DOHH2 (cell line): ENCODE data around the gene GRIPAP1.

Experiments
- H3F3A ChIP-seq: fragments of 200-600 bp; sonication (generic), shearing (Covaris generic); 2 replicates; pipeline ENCODE4 v1.6.0; 2016; ENCODE audit warnings: antibody characterized with exemption, mild to moderate bottlenecking; ENCODE audit not compliant: control insufficient read depth, insufficient read depth
- H3K27ac ChIP-seq: fragments of 200-600 bp; sonication (generic); 2 replicates; pipeline ENCODE4 v1.5.1; 2014; ENCODE audit warnings: low read depth, mild to moderate bottlenecking, low read length, moderate library complexity
- H3K27me3 ChIP-seq: fragments of 200-600 bp; sonication (generic); 2 replicates; pipeline ENCODE4 v1.6.1; 2014; ENCODE audit warnings: mild to moderate bottlenecking, low read length, mixed read lengths; ENCODE audit not compliant: control insufficient read depth
- H3K36me3 ChIP-seq: fragments of 200-600 bp; sonication (generic); 2 replicates; pipeline ENCODE4 v1.6.1; 2014; ENCODE audit warnings: mild to moderate bottlenecking, low read length, moderate library complexity, mixed read lengths; ENCODE audit not compliant: control insufficient read depth
- H3K4me1 ChIP-seq: fragments of 200-600 bp; sonication (generic); 2 replicates; pipeline ENCODE4 v1.6.1; 2014; ENCODE audit warnings: mild to moderate bottlenecking, low read length, mixed read lengths; ENCODE audit not compliant: control insufficient read depth
- H3K4me2 ChIP-seq: fragments of 200-600 bp; sonication (generic); 2 replicates; pipeline ENCODE4 v1.6.0; 2014; ENCODE audit warnings: mild to moderate bottlenecking, low read length, moderate library complexity
- H3K4me3 ChIP-seq: fragments of 200-600 bp; sonication (generic); 2 replicates; pipeline ENCODE4 v1.5.1; 2014; ENCODE audit warnings: mild to moderate bottlenecking, low read length, mixed read lengths
- H3K79me2 ChIP-seq: fragments of 200-600 bp; sonication (generic); 2 replicates; pipeline ENCODE4 v1.6.1; 2014; ENCODE audit warnings: mild to moderate bottlenecking, low read length, mixed read lengths; ENCODE audit not compliant: control insufficient read depth
- H3K9me2 ChIP-seq: fragments of 200-600 bp; sonication (generic); replicated peaks from 2 replicates; pipeline ENCODE4 v1.6.1; 2014; ENCODE audit warnings: mild to moderate bottlenecking, low read length, mixed read lengths; ENCODE audit not compliant: control insufficient read depth
- H3K9me3 ChIP-seq: fragments of 200-600 bp; sonication (generic); 2 replicates; pipeline ENCODE4 v1.6.1; 2014; ENCODE audit warnings: antibody characterized with exemption, low read length, mixed read lengths; ENCODE audit not compliant: control insufficient read depth, insufficient read depth
- H4K20me1 ChIP-seq: fragments of 200-600 bp; sonication (generic); 2 replicates; pipeline ENCODE4 v1.6.0; 2014; ENCODE audit warnings: low read depth, mild to moderate bottlenecking, antibody characterized with exemption, low read length, moderate library complexity; ENCODE audit not compliant: control insufficient read depth, insufficient read depth
- CTCF ChIP-seq: fragments of 200-600 bp; sonication (generic); IDR thresholded peaks from one replicate; pipeline ENCODE4 v1.5.1; 2014; ENCODE audit warnings: antibody characterized with exemption, mild to moderate bottlenecking, low read depth, low read length; ENCODE audit not compliant: poor library complexity, severe bottlenecking
- EZH2phosphoT487 ChIP-seq: fragments of 200-600 bp; sonication (generic); IDR thresholded peaks from 2 replicates; pipeline ENCODE4 v1.6.1; 2017; ENCODE audit warnings: borderline replicate concordance, mild to moderate bottlenecking, antibody characterized with exemption, low read length, moderate library complexity, mixed read lengths

GRIPAP1 gene

DNA sequence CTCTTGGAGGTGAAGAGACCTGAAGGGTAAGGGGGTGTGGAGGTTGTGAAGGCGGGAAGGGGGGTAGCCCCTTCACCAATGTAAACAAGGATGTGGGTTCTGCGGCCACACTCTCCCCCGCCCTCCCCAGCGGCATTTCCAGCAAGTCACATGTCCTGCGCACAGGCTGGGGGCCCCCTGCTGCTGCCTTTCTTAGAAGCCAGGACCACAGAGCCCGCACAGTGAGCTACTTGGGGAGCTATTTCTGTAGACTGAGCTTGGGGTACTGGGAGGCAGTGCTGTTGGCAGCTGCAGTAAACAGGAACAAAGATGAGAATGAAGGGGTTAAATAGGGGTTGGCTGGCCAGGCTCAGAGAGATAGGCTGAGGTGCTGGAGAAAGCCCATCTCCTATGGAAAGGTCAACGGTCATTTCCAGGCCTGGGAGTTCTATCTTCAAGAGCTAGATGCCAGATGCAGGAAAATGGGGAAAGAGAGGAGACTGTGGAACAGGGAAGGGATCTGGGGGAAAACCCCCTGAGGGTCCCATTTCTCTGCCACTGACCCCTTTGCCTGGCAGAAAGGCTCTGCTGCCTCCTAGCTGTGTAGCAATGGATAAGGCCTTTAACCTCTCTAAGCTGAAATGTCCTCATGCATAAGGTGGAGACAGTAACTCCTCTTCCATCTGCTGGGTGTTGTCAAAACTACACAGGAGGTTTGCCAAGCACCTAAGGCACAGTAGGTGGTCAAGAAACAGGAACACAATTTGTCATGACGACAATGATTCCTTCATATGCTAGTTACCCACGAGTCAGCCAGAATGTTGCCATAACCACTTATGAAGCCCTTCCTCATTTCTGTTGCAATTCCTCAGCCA lies 64.8 kb downstream of the GRIPAP1 start:
- H3K27me3 ChIP-seq = no peaks in the 10 kb centered on the region
- H3K36me3 ChIP-seq = peaks cover 72% of the 10 kb centered on the region
- H3K79me2 ChIP-seq = peaks cover 70% of the 10 kb centered on the region
- peaks cover 85% of the 10 kb centered on the region for H3K4me1 ChIP-seq
- peaks cover 12% of the 10 kb centered on the region for H3F3A ChIP-seq
- peak overlapping the region; percentile 98 for H3K27ac ChIP-seq
- no peaks in the 10 kb centered on the region for H3K9me3 ChIP-seq
- H3K4me2 ChIP-seq = peak overlapping the region; percentile 93
- H3K4me3 ChIP-seq = peak overlapping the region; percentile 71
- H4K20me1 ChIP-seq = no peaks in the 10 kb centered on the region
- no peaks in the 10 kb centered on the region for H3K9me2 ChIP-seq
- TF ChIP-seq CTCF = peak; percentile 46
- no peak for TF ChIP-seq EZH2phosphoT487

- Histone ChIP-seq H3K4me3 (peak overlapping the region; percentile 71), H3F3A (peaks cover 12% of the 10 kb centered on the region), H3K27me3 (no peaks in the 10 kb centered on the region), H3K4me1 (peaks cover 78% of the 10 kb centered on the region), H3K4me2 (peak overlapping the region; percentile 93), H3K79me2 (peaks cover 63% of the 10 kb centered on the region), H3K9me2 (no peaks in the 10 kb centered on the region), H4K20me1 (no peaks in the 10 kb centered on the region), H3K36me3 (peaks cover 67% of the 10 kb centered on the region), H3K9me3 (no peaks in the 10 kb centered on the region), H3K27ac (peak overlapping the region; percentile 98)
- no peak for TF ChIP-seq EZH2phosphoT487
Observed at GRCh38 chrX:48936429-48937053, 65.5 kb downstream of the GRIPAP1 start.

DNA sequence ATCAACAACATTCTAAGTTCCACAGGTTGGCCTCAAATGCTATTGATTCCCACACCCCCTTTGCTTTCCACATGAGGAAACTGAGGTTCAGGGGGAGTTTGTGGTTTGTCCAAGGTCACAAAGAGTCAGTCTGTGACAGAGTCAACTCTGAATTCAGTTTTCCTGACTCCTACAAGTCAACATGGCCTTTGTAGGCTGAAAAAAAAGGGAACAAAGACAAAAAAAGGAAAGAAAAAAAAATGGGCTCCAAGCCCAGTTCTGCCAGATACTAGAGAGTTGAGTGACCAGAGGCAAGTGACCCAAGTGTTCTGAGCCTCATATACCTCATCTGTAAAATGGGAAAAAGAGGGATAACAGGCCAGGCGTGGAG lies 66.8 kb downstream of the GRIPAP1 start:
- TF ChIP-seq CTCF = no peak
- no peak for TF ChIP-seq EZH2phosphoT487
- H3K4me2 ChIP-seq = no peak overlapping the region
- H3K36me3 ChIP-seq = peaks cover 60% of the 10 kb centered on the region
- H4K20me1 ChIP-seq = no peaks in the 10 kb centered on the region
- peak overlapping the region; percentile 12; the same call in 1 of the 2 replicates for H3K27ac ChIP-seq
- H3K9me2 ChIP-seq = no peaks in the 10 kb centered on the region
- H3F3A ChIP-seq = peaks cover 12% of the 10 kb centered on the region
- no peaks in the 10 kb centered on the region for H3K27me3 ChIP-seq
- H3K4me1 ChIP-seq = peaks cover 65% of the 10 kb centered on the region
- H3K9me3 ChIP-seq = no peaks in the 10 kb centered on the region
- no peak overlapping the region for H3K4me3 ChIP-seq
- peaks cover 52% of the 10 kb centered on the region for H3K79me2 ChIP-seq

DNA sequence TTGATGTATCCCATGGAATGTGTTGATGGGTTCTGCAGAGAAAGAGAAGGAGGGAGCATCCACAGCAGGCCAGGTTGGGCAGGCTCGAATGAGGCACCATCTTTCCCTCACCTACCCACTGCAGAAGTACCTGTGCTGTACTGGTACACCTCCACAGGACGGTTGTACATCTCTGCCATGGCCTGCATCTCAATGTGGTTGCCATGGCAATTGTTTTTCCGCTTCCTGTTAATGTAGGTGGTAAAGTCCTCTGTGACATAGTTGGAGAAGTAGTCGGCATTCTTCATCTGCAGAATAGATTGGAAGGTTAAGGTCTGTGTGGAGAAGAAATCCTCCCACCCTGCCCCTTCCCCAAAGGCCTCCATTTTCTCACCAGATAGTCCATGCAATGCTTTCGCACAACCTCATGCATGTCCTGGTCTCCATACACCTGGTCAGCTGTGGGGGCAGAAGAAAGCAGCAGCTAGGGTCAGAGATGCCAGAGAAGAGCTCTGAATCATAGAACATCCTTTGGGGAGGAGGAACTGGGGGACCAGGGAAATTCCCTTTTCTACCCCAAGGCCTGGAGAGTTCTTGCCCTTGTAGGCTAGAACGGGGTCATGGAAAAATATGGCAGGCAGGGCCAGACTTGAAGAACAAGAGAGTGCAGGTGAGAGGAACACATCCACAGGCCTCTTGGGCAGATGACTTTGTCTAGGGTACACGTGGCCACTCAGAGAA lies 67.3 kb downstream of the GRIPAP1 start:
- peaks cover 12% of the 10 kb centered on the region for H3F3A ChIP-seq
- no peak for TF ChIP-seq EZH2phosphoT487
- peaks cover 55% of the 10 kb centered on the region for H3K36me3 ChIP-seq
- peak overlapping the region; percentile 12; the same call in 1 of the 2 replicates for H3K27ac ChIP-seq
- H3K9me3 ChIP-seq = no peaks in the 10 kb centered on the region
- H3K4me3 ChIP-seq = no peak overlapping the region
- peaks cover 60% of the 10 kb centered on the region for H3K4me1 ChIP-seq
- H3K27me3 ChIP-seq = no peaks in the 10 kb centered on the region
- no peaks in the 10 kb centered on the region for H4K20me1 ChIP-seq
- H3K79me2 ChIP-seq = peaks cover 47% of the 10 kb centered on the region
- H3K4me2 ChIP-seq = no peak overlapping the region
- no peaks in the 10 kb centered on the region for H3K9me2 ChIP-seq
